Measurements from ENCODE around the gene RRP15.

DNA sequence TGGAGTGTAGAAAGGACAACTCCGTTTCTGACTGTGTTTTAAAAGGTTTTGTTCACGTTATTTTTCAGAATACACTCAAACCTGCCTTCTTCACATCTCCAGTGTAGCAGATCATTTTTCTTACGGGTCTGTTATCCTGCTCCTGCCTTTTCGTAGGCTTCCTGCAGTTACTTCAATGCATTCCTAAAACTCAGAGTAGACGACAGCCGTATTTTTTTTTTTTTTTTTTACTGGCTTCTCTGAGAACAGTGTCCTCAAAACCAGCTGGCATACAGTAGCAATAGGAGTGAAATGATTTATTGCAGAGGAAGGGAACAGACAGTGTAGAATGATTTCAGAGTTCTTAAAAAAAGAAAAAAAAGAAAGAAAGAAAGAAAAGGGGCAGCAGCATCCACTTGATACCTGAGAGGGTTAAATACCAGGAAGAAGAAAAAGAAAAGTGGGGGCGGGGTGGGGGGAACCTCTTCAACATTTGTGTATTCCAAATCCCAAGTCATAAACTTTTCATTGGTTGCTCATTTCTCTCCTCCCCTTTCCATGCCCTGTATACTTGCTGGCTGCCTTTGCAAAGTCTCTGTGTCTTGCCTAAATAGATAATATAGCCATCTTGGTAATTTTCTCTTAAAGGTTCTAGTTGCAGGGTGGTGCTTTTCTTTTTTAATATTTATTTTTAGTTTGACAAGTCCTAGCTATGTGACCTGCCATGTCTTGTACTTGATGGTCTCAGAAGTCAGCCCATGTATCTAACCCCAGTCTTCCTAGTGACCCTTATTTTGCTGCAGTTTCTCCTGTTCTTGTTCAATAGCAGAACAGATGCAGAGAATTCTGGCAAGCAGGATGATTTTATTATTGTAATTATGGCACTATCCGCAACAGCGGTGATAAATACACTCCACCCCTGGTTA, 62.9 kb downstream of the RRP15 start:
- TF ChIP-seq CTCF (IDR thresholded peaks at IDR 0.05 in 2 of 3, conservative IDR thresholded peaks at IDR 0.05 in 1 of 3; ENCODE audit: borderline replicate concordance in 1 of 3, insufficient read depth in 1 of 3, low read depth in 2 of 3, low read length in 2 of 3) (no peak), POLR2A (IDR thresholded peaks at IDR 0.05; ENCODE audit: borderline replicate concordance, extremely low read depth, insufficient read depth, insufficient read length) (no peak), MAX (IDR thresholded peaks at IDR 0.05) (no peak), POLR2AphosphoS5 (IDR thresholded peaks at IDR 0.05; ENCODE audit: low read depth, low read length) (no peak), TCF7L2 (IDR thresholded peaks at IDR 0.05; ENCODE audit: borderline replicate concordance, extremely low read depth, insufficient read depth, insufficient read length) (no peak), RAD21 (IDR thresholded peaks at IDR 0.05; ENCODE audit: low read depth) (no peak), ATF3 (IDR thresholded peaks at IDR 0.05) (no peak), EZH2phosphoT487 (IDR thresholded peaks at IDR 0.05; ENCODE audit: borderline replicate concordance) (no peak), ZBTB33 (IDR thresholded peaks at IDR 0.05; ENCODE audit: extremely low read depth, insufficient replicate concordance, low read length) (no peak), YY1 (IDR thresholded peaks at IDR 0.05; ENCODE audit: extremely low read depth, insufficient replicate concordance, low read depth, low read length) (no peak)
- TF ChIP-seq, protein P1, sequence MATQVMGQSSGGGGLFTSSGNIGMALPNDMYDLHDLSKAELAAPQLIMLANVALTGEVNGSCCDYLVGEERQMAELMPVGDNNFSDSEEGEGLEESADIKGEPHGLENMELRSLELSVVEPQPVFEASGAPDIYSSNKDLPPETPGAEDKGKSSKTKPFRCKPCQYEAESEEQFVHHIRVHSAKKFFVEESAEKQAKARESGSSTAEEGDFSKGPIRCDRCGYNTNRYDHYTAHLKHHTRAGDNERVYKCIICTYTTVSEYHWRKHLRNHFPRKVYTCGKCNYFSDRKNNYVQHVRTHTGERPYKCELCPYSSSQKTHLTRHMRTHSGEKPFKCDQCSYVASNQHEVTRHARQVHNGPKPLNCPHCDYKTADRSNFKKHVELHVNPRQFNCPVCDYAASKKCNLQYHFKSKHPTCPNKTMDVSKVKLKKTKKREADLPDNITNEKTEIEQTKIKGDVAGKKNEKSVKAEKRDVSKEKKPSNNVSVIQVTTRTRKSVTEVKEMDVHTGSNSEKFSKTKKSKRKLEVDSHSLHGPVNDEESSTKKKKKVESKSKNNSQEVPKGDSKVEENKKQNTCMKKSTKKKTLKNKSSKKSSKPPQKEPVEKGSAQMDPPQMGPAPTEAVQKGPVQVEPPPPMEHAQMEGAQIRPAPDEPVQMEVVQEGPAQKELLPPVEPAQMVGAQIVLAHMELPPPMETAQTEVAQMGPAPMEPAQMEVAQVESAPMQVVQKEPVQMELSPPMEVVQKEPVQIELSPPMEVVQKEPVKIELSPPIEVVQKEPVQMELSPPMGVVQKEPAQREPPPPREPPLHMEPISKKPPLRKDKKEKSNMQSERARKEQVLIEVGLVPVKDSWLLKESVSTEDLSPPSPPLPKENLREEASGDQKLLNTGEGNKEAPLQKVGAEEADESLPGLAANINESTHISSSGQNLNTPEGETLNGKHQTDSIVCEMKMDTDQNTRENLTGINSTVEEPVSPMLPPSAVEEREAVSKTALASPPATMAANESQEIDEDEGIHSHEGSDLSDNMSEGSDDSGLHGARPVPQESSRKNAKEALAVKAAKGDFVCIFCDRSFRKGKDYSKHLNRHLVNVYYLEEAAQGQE (IDR thresholded peaks at IDR 0.05; ENCODE audit: low read depth): no peak
